ENCODE data around the gene OAS2.

Gene OAS2

GRCh38 chr12:113022563-113023297 is 44.4 kb downstream of the OAS2 start:
- no peak for DNase-seq

- DNase-seq = no peak
Measured at GRCh38 chr12:113027726-113028125, 49.4 kb downstream of the OAS2 start.

- DNase-seq = peak; percentile 17
Measured at GRCh38 chr12:113030875-113031525, 52.7 kb downstream of the OAS2 start.

GRCh38 chr12:113039911-113040445 is 61.7 kb downstream of the OAS2 start:
- DNase-seq = no peak

GRCh38 chr12:113040722-113041171 is 62.4 kb downstream of the OAS2 start:
- no peak for DNase-seq

- no peak for DNase-seq
Measured at GRCh38 chr12:113041560-113041959, 63.2 kb downstream of the OAS2 start.

- no peak for DNase-seq
Measured at GRCh38 chr12:113043240-113043639, 64.9 kb downstream of the OAS2 start.

- no peak for DNase-seq
Measured at GRCh38 chr12:113044516-113044915, 66.2 kb downstream of the OAS2 start.

- DNase-seq = peak; percentile 75
Measured at GRCh38 chr12:113048716-113049127, 70.4 kb downstream of the OAS2 start.

- DNase-seq = peak; percentile 16
Measured at GRCh38 chr12:113049976-113050742, 71.8 kb downstream of the OAS2 start.

- DNase-seq = no peak
Measured at GRCh38 chr12:113050795-113051194, 72.5 kb downstream of the OAS2 start.

- no peak for DNase-seq
Measured at GRCh38 chr12:113051759-113052158, 73.4 kb downstream of the OAS2 start.

GRCh38 chr12:113052326-113052725 is 74.0 kb downstream of the OAS2 start:
- DNase-seq = no peak

GRCh38 chr12:113054948-113055486 is 76.7 kb downstream of the OAS2 start:
- DNase-seq = no peak

- DNase-seq = no peak
Measured at GRCh38 chr12:113055594-113056380, 77.5 kb downstream of the OAS2 start.

GRCh38 chr12:113056381-113056630 is 78.0 kb downstream of the OAS2 start:
- no peak for DNase-seq

GRCh38 chr12:113056631-113057488 is 78.5 kb downstream of the OAS2 start, which contains the start of gene DTX1:
Gene DTX1 (plus strand): TSS chr12:113056730. CDS start chr12:113058193, 1,463 bp downstream.
- peak; percentile 70 for DNase-seq

- peak; percentile 9 for DNase-seq
Measured at GRCh38 chr12:113057565-113058485, 79.5 kb downstream of the OAS2 start.

GRCh38 chr12:113058553-113058952 is 80.2 kb downstream of the OAS2 start:
- DNase-seq = no peak

GRCh38 chr12:113059071-113059595 is 80.8 kb downstream of the OAS2 start:
- DNase-seq = no peak

All from CD4-positive, alpha-beta T cell treated with Interleukin-6 for 4 hours (primary cell).